Astrocyte (in vitro differentiated cells and primary cell): ENCODE measurements around the gene DOCK10. TPM values are rescaled to one million over a fixed set of nuclear protein-coding genes. Genes with fewer than 3 reads are reported as not detected.

ENCODE experiments used
- DNase-seq: peaks from one replicate; pipeline ENCODE4 v3.0.0-alpha.2; 2010; ENCODE audit warnings: low read depth
- FAIRE-seq: peaks from 2 replicates; lab custom pipeline; 2011; peaks lifted over from hg19 to GRCh38; lab: Jason Lieb, UNC
- H2AFZ ChIP-seq: 2 replicates; pipeline ENCODE4 v1.6.0; 2012; ENCODE audit warnings: low read depth, low read length, inconsistent platforms
- H3K27ac ChIP-seq: 2 replicates; pipeline ENCODE4 v1.5.1; 2011; ENCODE audit warnings: low read depth, low read length, inconsistent platforms
- H3K27me3 ChIP-seq: 2 replicates; pipeline ENCODE4 v1.6.0; 2011; ENCODE audit warnings: low read length, inconsistent platforms; ENCODE audit not compliant: insufficient read depth
- H3K36me3 ChIP-seq: 2 replicates; pipeline ENCODE4 v1.5.1; 2011; ENCODE audit warnings: low read length, inconsistent platforms; ENCODE audit not compliant: insufficient read depth
- H3K4me1 ChIP-seq: 2 replicates; pipeline ENCODE4 v1.5.1; 2011; ENCODE audit warnings: low read length, inconsistent platforms; ENCODE audit not compliant: insufficient read depth
- H3K4me2 ChIP-seq: 2 replicates; pipeline ENCODE4 v1.6.0; 2012; ENCODE audit warnings: low read length, inconsistent platforms
- H3K4me3 ChIP-seq: 2 replicates; pipeline ENCODE4 v1.5.1; 2011; ENCODE audit warnings: low read depth, mild to moderate bottlenecking, low read length, inconsistent platforms; ENCODE audit not compliant: insufficient read depth
- H3K79me2 ChIP-seq: 2 replicates; pipeline ENCODE4 v1.6.0; 2012; ENCODE audit warnings: mild to moderate bottlenecking, low read length, inconsistent platforms; ENCODE audit not compliant: insufficient read depth
- H3K9ac ChIP-seq: 2 replicates; pipeline ENCODE4 v1.6.0; 2012; ENCODE audit warnings: mild to moderate bottlenecking, low read length, inconsistent platforms
- H3K9me3 ChIP-seq: 2 replicates; pipeline ENCODE4 v1.5.1; 2012; ENCODE audit warnings: low read depth, mild to moderate bottlenecking, low read length, inconsistent platforms; ENCODE audit not compliant: insufficient read depth
- H4K20me1 ChIP-seq: 2 replicates; pipeline ENCODE4 v1.6.0; 2012; ENCODE audit warnings: low read length, inconsistent platforms; ENCODE audit not compliant: insufficient read depth
- H3K27ac Mint-ChIP-seq: one replicate; pipeline ENCODE4 v1.8.0; 2021; ENCODE audit warnings: mild to moderate bottlenecking, mixed read lengths; ENCODE audit not compliant: unreplicated experiment
- H3K27me3 Mint-ChIP-seq: one replicate; pipeline ENCODE4 v1.8.0; 2021; ENCODE audit warnings: low read depth, mixed read lengths; ENCODE audit not compliant: unreplicated experiment
- H3K36me3 Mint-ChIP-seq: one replicate; pipeline ENCODE4 v1.8.0; 2021; ENCODE audit warnings: low read depth, mixed read lengths; ENCODE audit not compliant: unreplicated experiment
- H3K4me1 Mint-ChIP-seq: one replicate; pipeline ENCODE4 v1.8.0; 2021; ENCODE audit warnings: low read depth, mixed read lengths; ENCODE audit not compliant: unreplicated experiment
- H3K4me3 Mint-ChIP-seq: one replicate; pipeline ENCODE4 v1.8.0; 2021; ENCODE audit warnings: mild to moderate bottlenecking, moderate library complexity, mixed read lengths; ENCODE audit not compliant: unreplicated experiment
- H3K9me3 Mint-ChIP-seq: one replicate; pipeline ENCODE4 v1.8.0; 2021; ENCODE audit warnings: mild to moderate bottlenecking, mixed read lengths; ENCODE audit not compliant: unreplicated experiment
- CTCF ChIP-seq: IDR thresholded peaks from 2 replicates; pipeline ENCODE4 v1.5.1; 2011; ENCODE audit warnings: low read depth, mild to moderate bottlenecking, inconsistent platforms, low read length, moderate library complexity; ENCODE audit not compliant: insufficient read depth
- EZH2 ChIP-seq: IDR thresholded peaks from 2 replicates; pipeline ENCODE4 v1.6.1; 2012; ENCODE audit warnings: mild to moderate bottlenecking, low read length, inconsistent platforms; ENCODE audit not compliant: insufficient read depth
- total RNA-seq: library from RNA; stranded (reverse); gene quantifications from 2 replicates; pipeline ENCODE4 v1.2.1, GENCODE V29; 2021

The DOCK10 gene
- total RNA-seq, 1 donor from 2014 or later, result 7.7 TPM

DNA sequence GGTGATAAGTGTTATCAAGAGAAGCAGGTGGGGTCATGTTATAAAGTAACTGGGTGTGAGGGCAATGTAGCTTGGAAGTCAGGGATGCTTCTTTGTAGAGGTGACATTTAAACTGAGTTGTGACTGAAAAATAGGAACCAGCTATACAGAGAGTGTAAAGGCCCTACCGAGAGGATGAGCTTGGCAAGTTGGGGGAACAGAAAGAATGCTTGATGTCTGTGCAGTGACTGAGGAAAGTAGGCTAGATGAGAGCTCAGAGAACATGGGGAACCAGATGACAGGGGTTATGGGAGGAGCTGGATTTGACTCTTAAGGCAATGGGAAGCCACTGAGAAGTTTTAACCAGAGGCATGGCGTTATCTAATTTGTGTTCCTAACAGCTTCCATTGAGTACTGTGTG is 115.3 kb downstream of the DOCK10 start:
- Mint-ChIP-seq H3K4me3 (no peak overlapping the region), H3K4me1 (peaks cover 23% of the 10 kb centered on the region), H3K27me3 (no peaks in the 10 kb centered on the region), H3K27ac (no peak overlapping the region), H3K9me3 (no peaks in the 10 kb centered on the region), H3K36me3 (peaks cover 6% of the 10 kb centered on the region)
- Histone ChIP-seq H3K27ac (peak overlapping the region; percentile 73), H3K79me2 (no peaks in the 10 kb centered on the region), H3K4me3 (no peak overlapping the region), H3K9me3 (no peaks in the 10 kb centered on the region), H3K4me1 (peaks cover 28% of the 10 kb centered on the region), H3K36me3 (peaks cover 4% of the 10 kb centered on the region), H2AFZ (no peak overlapping the region), H3K27me3 (no peaks in the 10 kb centered on the region), H3K9ac (peak overlapping the region; percentile 30), H3K4me2 (peak overlapping the region; percentile 49), H4K20me1 (no peaks in the 10 kb centered on the region)
- FAIRE-seq (peak; percentile 82), DNase-seq (no peak)
- no peak for TF ChIP-seq EZH2
- no peak for TF ChIP-seq CTCF

DNA sequence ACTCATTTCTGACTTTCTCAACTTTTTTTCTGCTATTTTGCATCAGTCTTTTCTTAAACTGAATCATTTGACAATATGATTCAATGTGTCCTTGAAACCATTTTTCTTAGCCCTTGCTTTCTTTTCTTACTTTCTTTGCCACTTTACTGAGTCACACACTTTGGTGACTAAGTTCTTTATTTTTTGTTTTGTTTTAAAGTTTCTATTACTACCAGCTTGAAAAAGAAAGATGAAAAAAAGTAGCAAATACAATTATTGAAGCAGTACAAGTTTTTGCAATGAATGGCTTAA is 116.5 kb downstream of the DOCK10 start:
- no peak for FAIRE-seq
- TF ChIP-seq EZH2 (no peak), CTCF (no peak)
- Mint-ChIP-seq H3K36me3 (peaks cover 3% of the 10 kb centered on the region), H3K27ac (peak overlapping the region; percentile 68), H3K4me1 (peaks cover 23% of the 10 kb centered on the region), H3K4me3 (no peak overlapping the region), H3K27me3 (no peaks in the 10 kb centered on the region), H3K9me3 (no peaks in the 10 kb centered on the region)
- H3K9ac ChIP-seq, result peak overlapping the region; percentile 24
- H4K20me1 ChIP-seq, result no peaks in the 10 kb centered on the region
- no peaks in the 10 kb centered on the region for H3K79me2 ChIP-seq
- H3K36me3 ChIP-seq, result no peaks in the 10 kb centered on the region
- peak; percentile 49 for DNase-seq
- peaks cover 28% of the 10 kb centered on the region for H3K4me1 ChIP-seq
- H3K27ac ChIP-seq, result peak overlapping the region; percentile 73
- H3K4me3 ChIP-seq, result no peak overlapping the region
- H2AFZ ChIP-seq, result no peak overlapping the region
- no peaks in the 10 kb centered on the region for H3K27me3 ChIP-seq
- peak overlapping the region; percentile 12 for H3K4me2 ChIP-seq
- no peaks in the 10 kb centered on the region for H3K9me3 ChIP-seq

DNA sequence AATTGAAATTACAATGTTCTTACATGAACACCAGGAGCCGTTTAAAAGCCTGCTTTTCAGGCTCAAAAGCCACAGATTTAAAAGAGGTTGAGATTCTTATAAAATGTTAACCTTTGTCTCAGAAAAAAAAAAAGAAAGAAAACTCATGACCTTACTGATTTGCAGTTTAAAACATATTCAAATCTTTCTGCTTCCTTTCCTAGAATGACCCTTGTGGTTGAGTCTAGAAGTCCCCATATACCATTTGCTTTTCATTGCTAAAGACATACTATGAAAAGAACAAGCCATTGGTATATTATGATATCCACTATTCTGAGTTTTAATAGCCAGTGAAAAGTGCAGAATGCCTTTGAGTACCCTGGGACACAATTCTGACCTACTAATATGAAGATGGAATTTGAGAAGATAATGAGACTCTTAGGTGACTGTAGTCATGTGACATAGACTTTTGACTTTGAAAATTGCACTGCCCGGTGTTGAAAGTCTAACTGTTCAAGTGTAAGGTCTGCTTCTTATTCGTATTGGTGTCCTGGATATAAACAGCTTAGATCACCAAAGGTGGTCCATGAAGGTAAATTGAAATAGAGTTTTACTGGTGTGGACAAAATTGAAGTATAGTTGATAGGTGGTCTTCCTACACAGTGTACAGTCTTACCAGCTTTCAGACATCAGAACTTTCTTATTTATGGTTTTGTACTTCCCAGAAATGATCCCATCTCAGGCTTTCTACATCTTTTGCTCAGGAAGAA is 117.0 kb downstream of the DOCK10 start:
- peak overlapping the region; percentile 12 for H3K4me2 ChIP-seq
- no peaks in the 10 kb centered on the region for H3K79me2 ChIP-seq
- DNase-seq (no peak), FAIRE-seq (peak; percentile 74)
- H3K4me3 ChIP-seq, result no peak overlapping the region
- H3K9ac ChIP-seq, result peak overlapping the region; percentile 24
- H3K27me3 ChIP-seq, result no peaks in the 10 kb centered on the region
- peak overlapping the region; percentile 73 for H3K27ac ChIP-seq
- H3K4me1 ChIP-seq, result peaks cover 28% of the 10 kb centered on the region
- Mint-ChIP-seq H3K36me3 (peaks cover 2% of the 10 kb centered on the region), H3K27ac (no peak overlapping the region), H3K4me1 (peaks cover 20% of the 10 kb centered on the region), H3K9me3 (no peaks in the 10 kb centered on the region), H3K27me3 (no peaks in the 10 kb centered on the region), H3K4me3 (no peak overlapping the region)
- H3K9me3 ChIP-seq, result no peaks in the 10 kb centered on the region
- H4K20me1 ChIP-seq, result no peaks in the 10 kb centered on the region
- no peak overlapping the region for H2AFZ ChIP-seq
- TF ChIP-seq EZH2, result no peak
- no peaks in the 10 kb centered on the region for H3K36me3 ChIP-seq
